ENCODE measurements around the gene ZNF175. TPM values are rescaled to one million over a fixed set of nuclear protein-coding genes. Genes with fewer than 3 reads are reported as not detected.

Gene ZNF175
- total RNA-seq, 1 experiment from 2014 or later = 9.3 TPM

DNA sequence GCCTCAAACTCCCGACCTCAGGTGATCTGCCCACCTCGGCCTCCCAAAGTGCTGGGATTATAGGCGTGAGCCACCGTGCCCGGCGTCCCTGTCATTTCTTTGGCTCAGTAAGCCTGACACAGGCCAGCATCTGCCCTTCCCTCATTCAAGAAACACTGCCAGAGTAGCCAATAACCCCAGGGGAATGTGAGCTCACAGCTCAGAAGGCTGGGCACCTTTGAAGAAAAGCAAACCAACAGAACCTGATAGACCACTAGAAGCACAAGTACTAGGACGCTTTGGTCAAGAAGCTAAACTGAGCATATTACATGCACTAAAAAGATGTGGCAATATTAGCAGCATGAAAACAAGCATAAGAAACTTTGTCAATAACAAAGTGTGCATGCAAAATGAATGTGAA, 44.9 kb downstream of the ZNF175 start:
- H4K20me1 ChIP-seq (ENCODE audit: insufficient read depth) = no peaks in the 10 kb centered on the region
- ChIA-PET RAD21 (ENCODE audit: low non-redundant PET in 1 of 2, low total read pairs in 2 of 2, uncharacterized antibody in 2 of 2, unreplicated experiment in 2 of 2) (no interaction called here), CTCF (interaction anchor here (1.6 kb wide), 1 partner anchor 41 kb away, joined by 5 read pairs; no protein-coding TSS in a partner anchor), POLR2A (no interaction called here)
- no peaks in the 10 kb centered on the region for H3K4me1 ChIP-seq (ENCODE audit: control insufficient read depth in 1 of 2, insufficient read depth in 2 of 2, low read length in 2 of 2)
- ATAC-seq (no peak), DNase-seq (ENCODE audit: low read depth, low spot score) (no peak)
- intact Hi-C loops (cut with micrococcal nuclease) = no loop called here
- no peak overlapping the region for H3K4me3 ChIP-seq (replicated peaks in 1 of 2; ENCODE audit: low read depth in 1 of 2, low read length in 2 of 2)
- no peak overlapping the region for H3K4me2 ChIP-seq (ENCODE audit: low read length)
- no peaks in the 10 kb centered on the region for H3K79me2 ChIP-seq (ENCODE audit: insufficient read depth, low read length)
- H3K9me2 ChIP-seq (ENCODE audit: insufficient read depth) = no peaks in the 10 kb centered on the region
- H3K36me3 ChIP-seq (ENCODE audit: control insufficient read depth in 1 of 2, insufficient read depth in 2 of 2, low read length in 2 of 2) = no peaks in the 10 kb centered on the region
- no peaks in the 10 kb centered on the region for H3K9me3 ChIP-seq (ENCODE audit: control insufficient read depth in 1 of 2, insufficient read depth in 1 of 2, low read depth in 1 of 2, low read length in 2 of 2)
- peaks cover 51% of the 10 kb centered on the region for H3K27me3 ChIP-seq (ENCODE audit: insufficient read depth, low read length)
- H3K27ac ChIP-seq (ENCODE audit: low read depth, low read length) = no peak overlapping the region
- TF ChIP-seq EGR1 (IDR thresholded peaks at IDR 0.05; ENCODE audit: low read depth) (no peak), SIN3A (IDR thresholded peaks at IDR 0.05; ENCODE audit: low read depth) (no peak), SP1 (IDR thresholded peaks at IDR 0.05; ENCODE audit: low read depth) (no peak), JUND (IDR thresholded peaks at IDR 0.05) (no peak), POLR2AphosphoS5 (IDR thresholded peaks at IDR 0.05; ENCODE audit: low read depth, low read length) (no peak), SRF (IDR thresholded peaks at IDR 0.05; ENCODE audit: low read depth) (no peak), RAD21 (IDR thresholded peaks at IDR 0.05; ENCODE audit: low read depth) (no peak), CBX3 (IDR thresholded peaks at IDR 0.05; ENCODE audit: low read depth) (no peak)
- TF ChIP-seq, protein P1, sequence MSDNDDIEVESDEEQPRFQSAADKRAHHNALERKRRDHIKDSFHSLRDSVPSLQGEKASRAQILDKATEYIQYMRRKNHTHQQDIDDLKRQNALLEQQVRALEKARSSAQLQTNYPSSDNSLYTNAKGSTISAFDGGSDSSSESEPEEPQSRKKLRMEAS (IDR thresholded peaks at IDR 0.05) = no peak
- TF ChIP-seq, protein P2, sequence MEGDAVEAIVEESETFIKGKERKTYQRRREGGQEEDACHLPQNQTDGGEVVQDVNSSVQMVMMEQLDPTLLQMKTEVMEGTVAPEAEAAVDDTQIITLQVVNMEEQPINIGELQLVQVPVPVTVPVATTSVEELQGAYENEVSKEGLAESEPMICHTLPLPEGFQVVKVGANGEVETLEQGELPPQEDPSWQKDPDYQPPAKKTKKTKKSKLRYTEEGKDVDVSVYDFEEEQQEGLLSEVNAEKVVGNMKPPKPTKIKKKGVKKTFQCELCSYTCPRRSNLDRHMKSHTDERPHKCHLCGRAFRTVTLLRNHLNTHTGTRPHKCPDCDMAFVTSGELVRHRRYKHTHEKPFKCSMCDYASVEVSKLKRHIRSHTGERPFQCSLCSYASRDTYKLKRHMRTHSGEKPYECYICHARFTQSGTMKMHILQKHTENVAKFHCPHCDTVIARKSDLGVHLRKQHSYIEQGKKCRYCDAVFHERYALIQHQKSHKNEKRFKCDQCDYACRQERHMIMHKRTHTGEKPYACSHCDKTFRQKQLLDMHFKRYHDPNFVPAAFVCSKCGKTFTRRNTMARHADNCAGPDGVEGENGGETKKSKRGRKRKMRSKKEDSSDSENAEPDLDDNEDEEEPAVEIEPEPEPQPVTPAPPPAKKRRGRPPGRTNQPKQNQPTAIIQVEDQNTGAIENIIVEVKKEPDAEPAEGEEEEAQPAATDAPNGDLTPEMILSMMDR (IDR thresholded peaks at IDR 0.05 in 2 of 3, conservative IDR thresholded peaks at IDR 0.05 in 1 of 3; ENCODE audit: borderline replicate concordance in 1 of 3, insufficient read depth in 1 of 3, low read depth in 2 of 3, low read length in 2 of 3) = no peak
- TF ChIP-seq, protein P3, sequence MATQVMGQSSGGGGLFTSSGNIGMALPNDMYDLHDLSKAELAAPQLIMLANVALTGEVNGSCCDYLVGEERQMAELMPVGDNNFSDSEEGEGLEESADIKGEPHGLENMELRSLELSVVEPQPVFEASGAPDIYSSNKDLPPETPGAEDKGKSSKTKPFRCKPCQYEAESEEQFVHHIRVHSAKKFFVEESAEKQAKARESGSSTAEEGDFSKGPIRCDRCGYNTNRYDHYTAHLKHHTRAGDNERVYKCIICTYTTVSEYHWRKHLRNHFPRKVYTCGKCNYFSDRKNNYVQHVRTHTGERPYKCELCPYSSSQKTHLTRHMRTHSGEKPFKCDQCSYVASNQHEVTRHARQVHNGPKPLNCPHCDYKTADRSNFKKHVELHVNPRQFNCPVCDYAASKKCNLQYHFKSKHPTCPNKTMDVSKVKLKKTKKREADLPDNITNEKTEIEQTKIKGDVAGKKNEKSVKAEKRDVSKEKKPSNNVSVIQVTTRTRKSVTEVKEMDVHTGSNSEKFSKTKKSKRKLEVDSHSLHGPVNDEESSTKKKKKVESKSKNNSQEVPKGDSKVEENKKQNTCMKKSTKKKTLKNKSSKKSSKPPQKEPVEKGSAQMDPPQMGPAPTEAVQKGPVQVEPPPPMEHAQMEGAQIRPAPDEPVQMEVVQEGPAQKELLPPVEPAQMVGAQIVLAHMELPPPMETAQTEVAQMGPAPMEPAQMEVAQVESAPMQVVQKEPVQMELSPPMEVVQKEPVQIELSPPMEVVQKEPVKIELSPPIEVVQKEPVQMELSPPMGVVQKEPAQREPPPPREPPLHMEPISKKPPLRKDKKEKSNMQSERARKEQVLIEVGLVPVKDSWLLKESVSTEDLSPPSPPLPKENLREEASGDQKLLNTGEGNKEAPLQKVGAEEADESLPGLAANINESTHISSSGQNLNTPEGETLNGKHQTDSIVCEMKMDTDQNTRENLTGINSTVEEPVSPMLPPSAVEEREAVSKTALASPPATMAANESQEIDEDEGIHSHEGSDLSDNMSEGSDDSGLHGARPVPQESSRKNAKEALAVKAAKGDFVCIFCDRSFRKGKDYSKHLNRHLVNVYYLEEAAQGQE (IDR thresholded peaks at IDR 0.05; ENCODE audit: low read depth) = no peak
- no TSS peak for BruUV-seq (replicated peaks)
- H2AFZ ChIP-seq (ENCODE audit: low read depth, low read length, poor library complexity, severe bottlenecking) = no peak overlapping the region
- no peak overlapping the region for H3K9ac ChIP-seq (ENCODE audit: low read length)

All from HCT116 (cell line).